DMS114 treated with DMSO at 0.1 percent for 48 hours (cell line): Measurements from ENCODE around the gene EIF2A.

Experiments used
- DNase-seq: peaks from one replicate; lab custom pipeline; 2025; ENCODE audit not compliant: unreplicated experiment; lab: John Stamatoyannopoulos, UW

Gene EIF2A

GRCh38 chr3:150631515-150632221, 85.1 kb downstream of the EIF2A start:
- DNase-seq = no peak

- DNase-seq = no peak
Observed at GRCh38 chr3:150635076-150635475, 88.5 kb downstream of the EIF2A start.

DNA sequence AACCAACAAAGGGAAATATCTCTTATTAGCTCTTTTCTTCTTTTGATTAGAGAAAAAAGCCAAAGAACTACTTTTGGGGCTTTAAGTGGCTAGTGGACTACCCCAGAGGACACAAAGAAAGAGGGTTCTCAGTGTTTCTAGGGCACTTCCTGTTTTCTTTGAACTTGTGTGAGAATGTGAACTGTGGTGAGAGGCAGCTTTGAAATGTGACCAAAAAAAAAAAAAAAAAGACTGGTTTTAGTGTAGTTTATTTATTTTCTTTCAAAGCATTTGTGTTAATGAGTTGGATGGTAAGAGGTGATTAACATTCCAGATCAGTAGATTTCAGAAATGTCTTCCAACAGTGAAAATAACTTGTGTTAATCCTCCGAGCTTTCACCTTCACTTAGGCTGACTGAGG, 88.9 kb downstream of the EIF2A start:
- no peak for DNase-seq
